Frontal cortex (tissue), 4 donors: ENCODE measurements around the gene HOXA1. TPM values are rescaled to one million over a fixed set of nuclear protein-coding genes. Genes with fewer than 3 reads are reported as not detected.

Experiments used
- DNase-seq, 2 donors: peaks; one replicate each; pipeline ENCODE4 v3.0.0; 2012; ENCODE audit warnings: low spot score in 2 of 2
- FAIRE-seq: peaks from 2 replicates; lab custom pipeline; 2012; peaks lifted over from hg19 to GRCh38; lab: Jason Lieb, UNC
- total RNA-seq: library from RNA; depleted of rRNA; stranded (reverse); fragments of >200 nt; gene quantifications from one replicate; pipeline ENCODE4 v1.2.3, GENCODE V29; 2014
- donor health status: control.
- donor health status: control.
- donor health status: control.

Gene HOXA1
- total RNA-seq, 1 donor from 2014 or later: not detected

DNA sequence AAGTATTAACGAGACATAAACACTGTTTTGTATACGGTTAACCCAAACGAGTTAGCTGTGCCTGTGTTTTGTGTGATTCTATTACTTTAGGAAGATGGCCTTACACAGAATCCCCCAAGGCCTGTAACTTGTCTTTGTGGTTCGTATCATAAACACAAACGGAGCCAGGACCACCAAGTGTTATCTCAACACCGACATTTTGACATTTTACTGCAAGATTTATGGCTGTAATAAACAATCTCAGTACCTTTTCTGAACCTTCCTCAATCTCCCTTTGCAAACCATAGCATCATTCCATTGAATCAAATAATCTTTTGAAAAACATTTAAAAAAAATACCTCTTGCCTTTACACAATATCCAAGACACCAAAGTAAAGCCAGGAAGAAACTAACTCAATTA is 37.2 kb upstream of the HOXA1 start:
- DNase-seq (no peak), FAIRE-seq (no peak)

DNA sequence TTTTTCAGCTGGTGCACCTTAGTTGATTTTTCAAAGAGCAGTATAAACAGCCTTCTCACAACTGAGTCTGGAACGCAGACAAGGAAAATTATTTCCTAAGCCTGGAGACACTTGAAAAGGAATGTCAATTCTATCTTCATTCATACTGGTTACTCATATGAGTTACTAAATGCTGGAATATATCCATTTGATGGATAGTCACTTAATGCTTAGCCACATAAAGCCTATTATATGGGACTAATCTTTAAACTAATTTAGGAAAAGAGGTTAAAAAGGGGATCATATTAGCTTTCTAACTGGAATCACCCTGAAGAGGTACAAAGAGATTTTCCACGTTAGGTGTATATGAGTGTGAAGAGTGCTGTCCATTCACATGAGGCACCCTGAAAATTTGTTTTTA is 36.4 kb upstream of the HOXA1 start:
- DNase-seq (no peak), FAIRE-seq (no peak)

DNA sequence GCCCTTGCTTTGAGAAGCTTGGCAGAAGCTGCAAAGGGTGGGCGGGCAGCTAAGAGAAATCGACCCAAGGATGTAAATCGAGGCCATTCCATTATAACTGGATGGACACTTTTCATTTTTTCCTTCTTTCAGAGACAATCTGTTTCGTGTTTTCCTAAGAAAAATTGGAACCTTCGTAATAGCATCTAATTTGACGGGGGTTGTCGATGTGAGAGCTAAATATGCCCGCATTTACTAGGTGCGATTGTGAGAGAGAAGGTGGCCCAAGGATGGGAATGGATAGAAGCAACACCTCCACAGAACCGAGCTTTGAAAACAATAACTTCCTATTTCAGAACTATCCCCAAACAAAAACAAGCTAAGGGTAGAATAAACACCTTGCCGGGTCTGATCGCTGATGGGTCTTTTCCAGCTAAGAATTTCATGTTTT is 35.6 kb upstream of the HOXA1 start:
- DNase-seq (no peak), FAIRE-seq (no peak)

DNA sequence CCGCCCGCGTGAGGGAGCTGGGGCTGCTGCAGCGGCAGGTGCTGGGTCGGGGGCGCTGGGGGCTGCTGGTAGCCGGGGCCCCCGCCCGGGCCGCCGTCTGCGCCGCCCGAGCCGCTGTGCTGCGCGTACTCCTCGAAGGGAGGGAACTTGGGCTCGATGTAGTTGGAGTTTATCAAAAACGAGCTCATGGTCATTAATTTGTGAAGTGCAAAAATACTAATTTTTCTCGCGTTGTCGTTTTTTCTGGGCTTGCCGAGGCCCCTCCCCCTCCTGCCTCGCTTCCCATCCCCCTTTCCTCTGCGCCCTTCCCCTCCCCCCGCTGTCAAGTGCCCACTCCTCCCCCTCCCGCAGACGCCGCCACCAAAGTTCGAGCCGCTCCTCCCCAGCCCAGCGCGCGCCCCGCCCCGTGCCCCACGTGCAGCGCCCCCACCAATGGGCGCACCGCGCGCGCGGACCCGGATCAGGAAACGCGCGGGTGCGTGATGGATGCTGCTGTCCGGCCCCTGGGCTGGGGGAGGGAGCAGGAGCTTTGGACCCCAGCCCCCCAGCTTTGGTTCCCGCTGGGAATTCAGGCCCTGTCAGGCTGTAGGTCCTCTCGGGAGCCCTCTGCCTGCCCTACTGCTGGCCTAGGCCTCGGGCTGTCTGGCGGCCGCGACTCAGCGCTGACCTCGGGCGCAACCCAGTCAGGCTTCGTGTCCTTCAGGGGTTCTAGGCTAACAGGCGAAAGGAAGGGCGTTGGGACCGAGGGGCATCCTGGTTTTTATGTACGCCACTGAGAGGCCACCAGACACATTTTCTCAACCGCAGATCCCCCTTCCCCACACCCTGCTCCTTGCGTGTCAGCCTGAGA is 35.0 kb upstream of the HOXA1 start, which contains the start of gene HOXA4:
Gene HOXA4, minus strand, starts transcription at position 218 of the 850 bp plus-strand sequence. Its CDS starts 24 bp downstream, at position 194.
- DNase-seq (no peak), FAIRE-seq (no peak)

DNA sequence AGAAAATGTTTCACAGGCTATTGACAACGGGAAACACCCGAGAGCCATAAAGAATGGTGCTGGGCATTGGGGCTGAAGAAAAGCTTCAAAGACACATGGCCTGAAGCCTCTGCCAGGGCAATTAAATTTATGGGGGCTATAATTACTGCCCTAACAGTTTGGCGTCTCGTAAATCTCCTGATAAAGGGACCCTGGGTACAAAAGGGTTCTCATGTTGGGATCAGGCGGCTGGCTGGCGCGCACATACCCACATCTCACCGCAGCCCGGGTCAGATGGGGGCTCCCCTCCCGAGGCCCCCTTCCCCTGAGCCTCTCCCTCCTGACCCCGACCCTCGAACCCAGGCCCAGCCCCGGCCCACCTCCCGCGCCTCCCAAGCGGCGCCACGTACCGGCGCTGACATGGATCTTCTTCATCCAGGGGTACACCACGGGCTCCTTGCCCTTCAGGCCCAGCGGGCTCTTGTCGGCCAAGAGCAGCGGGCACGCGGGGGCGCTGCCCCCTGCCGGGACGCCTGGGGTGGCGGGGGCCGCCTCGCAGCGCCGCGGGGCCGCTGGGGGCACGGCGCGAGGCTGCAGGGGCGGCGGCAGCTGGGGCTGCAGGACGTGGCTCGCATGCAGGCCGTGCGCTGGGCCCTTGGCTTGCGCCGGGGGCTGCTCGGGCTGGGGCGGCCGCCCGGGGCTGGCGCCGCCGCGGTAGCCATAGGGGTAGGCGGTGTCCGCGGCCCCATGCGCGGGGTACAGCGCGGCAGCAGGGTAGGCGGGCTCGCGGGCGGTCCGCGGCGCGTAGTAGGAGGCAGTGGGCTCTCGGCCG is 34.1 kb upstream of the HOXA1 start:
- DNase-seq (no peak), FAIRE-seq (no peak)

DNA sequence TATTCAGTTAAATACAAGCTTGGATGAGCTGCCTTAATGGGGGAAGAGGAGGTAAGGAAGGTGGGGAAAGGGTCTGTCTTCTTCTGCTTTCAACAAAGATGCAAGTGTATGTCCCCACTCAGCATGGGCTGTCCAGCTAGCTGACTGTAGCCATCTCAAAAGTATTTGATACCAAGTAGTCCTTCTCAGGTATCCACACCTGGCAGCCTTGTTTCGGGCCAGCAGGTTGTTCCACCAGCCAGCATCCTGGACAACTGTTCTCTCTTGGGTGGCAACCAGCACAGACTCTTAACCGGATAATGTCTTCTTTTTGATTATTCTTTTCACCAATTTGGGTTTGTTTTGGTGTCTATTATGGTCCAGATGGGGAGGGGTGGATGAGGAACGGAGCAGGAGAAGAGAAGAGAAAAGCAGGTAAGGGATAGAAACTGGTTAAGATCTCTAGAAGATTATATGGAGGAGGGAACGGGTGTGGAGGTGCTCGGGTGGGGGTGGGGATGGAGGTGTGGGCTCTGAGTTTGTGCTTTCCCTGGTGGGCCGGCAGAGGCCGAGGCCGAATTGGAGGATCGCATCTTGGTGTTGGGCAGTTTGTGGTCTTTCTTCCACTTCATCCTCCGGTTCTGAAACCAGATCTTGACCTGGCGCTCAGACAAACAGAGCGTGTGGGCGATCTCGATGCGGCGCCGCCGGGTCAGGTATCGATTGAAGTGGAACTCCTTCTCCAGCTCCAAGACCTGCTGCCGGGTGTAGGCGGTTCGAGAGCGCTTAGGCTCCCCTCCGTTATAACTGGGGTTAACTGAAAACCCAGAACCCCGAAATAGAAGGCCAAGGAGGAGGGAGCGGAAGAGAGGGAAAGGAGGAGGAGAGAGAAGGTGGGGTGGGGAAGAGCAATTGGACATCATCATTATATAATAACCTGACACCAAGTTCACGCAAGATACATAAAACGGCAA is 33.3 kb upstream of the HOXA1 start:
- no peak for FAIRE-seq
- DNase-seq: no peak

DNA sequence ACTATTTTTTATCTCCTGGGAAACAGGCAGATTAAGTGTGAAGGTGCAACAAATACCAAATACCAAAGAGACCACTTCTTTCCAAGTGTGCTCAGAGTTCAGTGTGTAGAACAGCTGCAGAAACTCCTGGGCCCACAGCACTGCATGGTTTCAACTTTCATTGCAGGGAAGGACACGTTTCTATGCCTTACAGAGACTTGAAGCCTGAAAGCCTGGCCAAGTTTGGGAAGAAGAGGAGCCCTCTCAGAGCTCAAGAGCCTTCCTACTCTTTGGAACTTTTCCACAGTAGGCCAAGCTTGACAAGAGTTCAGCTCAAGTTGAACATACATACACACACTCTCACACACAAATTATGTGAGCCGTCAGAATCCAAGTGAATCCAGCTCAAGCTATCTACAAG is 32.2 kb upstream of the HOXA1 start:
- FAIRE-seq (no peak), DNase-seq (no peak)

DNA sequence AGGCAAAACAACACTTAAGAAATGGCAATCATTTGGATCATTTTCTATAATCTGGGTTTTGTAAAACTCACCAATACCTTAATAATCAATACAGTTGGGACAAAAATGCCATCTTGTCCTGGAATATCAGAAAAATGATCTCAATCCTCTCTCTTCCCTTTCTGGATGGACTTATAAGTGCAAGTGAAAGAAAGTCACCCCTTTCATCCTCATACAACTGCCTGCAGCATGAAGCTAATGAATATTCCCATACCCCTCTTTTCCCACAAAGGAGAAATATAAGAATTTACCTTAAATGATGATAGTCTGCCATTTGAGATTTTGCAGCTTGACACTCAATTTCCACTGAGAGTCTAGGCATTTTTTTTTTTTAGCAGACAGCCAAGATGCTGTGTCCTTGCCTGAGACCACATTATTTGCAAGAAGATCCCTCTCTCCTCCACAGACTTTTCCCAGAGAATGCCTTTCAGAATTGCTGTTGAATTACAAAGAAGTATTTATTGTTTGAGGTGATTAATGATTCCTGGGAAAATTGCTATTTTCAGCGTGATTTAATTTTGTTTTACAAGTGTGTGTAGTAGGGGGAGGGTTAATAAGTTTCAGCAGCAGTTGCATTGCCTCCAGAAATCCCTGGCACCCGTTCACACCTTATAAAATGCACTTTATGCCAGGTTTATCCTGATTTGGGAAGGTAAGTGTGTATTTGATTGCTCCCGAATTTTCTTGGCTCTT is 31.0 kb upstream of the HOXA1 start:
- DNase-seq (no peak), FAIRE-seq (no peak)

DNA sequence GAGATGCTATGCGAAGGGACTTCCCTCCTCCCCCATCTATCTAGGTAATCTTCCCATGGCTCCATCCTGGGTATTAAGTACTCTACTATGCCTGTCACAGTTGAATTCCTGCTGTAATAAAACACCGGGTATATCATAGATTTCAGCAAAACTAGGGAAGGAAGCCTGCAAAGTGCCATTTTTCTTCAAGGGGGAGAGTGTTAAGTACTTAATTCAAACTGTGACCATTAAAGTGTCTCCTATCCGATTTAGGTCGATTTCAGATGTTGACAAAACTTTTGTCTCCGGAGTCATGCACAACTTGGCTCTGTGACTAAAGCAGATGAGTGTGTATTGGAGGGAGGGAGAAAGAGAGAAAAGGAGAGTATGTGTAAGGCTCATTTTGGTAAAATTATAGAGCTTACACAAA is 30.2 kb upstream of the HOXA1 start:
- DNase-seq (no peak), FAIRE-seq (no peak)

DNA sequence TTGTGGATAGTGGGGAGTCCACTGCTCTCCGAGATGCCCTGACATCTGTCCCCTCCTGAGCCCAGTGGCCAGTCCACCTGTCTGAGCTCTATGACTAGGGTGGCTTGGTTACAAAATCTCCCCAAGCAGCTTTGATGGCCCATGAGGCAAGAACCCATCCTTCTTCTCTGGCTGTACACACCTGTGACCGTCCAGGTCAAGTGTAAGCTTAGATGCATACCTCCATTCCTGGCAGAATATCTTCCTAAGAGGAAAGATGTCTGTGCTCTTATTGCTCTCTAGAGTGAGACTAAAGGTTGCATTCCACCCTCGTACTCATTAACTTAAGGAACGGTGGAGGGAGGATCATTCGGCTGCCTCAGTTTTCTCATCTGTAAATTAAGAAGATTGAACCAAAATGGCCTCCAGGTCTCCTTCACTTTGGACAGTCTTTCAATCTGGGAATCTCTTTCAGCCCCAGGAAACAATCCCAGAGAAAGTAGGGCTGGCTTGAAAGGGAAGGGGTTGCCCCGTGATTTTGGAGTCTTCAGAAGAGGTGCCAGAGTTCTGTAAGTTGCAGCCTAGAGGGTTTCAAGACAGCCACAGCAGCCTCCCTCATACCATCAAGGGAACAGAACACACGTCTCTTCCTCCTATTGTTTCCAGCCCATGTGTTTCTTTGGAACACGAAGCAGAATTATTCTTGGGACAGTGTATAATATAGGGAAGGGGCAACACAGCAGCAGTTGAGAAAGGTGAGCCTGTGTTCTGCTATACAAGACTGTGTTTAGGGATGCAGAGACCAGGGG is 29.3 kb upstream of the HOXA1 start:
- FAIRE-seq: no peak

DNA sequence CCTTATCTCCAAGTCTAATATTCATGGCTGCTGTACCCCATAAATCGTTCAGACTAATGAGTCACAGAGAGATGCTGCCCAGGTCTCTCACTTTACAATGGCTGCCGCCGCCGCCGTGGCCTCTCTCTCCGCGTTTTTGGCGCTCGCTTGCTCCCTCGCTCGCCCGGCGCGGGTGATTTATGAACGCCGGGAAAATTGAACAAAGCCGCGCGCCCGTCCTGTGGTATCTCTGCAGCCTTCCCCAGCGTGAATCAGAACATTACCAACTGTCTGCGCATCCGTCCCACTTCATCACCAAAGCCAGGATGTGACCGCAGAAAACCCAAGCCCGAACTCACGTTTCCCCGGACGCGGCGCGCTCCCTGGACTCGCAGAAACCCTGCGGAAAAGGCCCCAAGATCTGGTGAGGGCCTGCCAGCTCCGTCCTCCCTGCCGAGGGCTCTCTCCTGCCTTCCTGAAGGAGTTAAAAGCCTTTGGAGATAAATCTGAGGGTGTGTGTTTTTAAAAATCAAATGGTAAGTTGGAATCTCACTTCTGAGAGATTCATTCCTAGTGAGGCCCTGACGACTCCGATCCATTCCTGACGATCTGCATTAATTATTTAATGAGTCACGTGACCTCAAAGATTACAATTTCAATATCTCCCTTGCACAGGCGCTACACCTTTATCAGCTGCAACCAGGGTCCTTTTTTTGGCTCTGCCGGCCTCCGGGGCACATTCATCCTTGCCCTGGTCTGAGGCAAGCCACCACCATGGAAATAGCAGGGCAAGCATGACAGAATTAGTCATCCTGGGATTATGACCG is 28.5 kb upstream of the HOXA1 start:
- DNase-seq: no peak
- FAIRE-seq: no peak

More for the DNA sequence above, 29.3 kb upstream of the HOXA1 start:
- no peak for DNase-seq

DNA sequence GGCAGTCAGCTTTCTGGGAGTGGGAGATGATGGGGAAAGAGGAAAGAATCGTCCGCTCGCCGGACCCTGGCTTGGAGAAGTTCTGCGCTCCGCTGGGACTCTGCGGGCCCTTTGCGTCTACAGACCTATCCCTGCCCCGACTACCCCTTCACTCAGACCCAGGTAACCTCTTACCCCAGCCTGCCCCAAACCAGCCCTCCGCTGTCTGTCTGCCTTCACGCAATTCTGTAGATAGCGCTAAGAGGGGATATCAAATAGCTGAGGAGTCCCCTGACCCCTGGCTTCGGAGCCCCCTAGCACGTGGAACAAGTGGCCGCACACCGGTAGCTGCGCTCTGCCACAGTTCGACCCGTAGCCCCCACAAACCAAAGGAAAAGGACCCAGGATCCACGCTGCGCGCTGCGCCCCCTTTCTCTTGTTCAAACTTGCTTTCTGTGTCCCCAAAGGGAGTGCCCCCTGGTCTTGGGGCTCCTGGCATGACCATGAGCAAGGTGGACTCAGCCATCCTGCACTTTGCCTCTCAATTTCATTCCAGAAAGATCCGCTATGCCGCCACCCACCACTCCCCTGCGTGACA is 27.8 kb upstream of the HOXA1 start:
- no peak for FAIRE-seq
- DNase-seq: no peak

DNA sequence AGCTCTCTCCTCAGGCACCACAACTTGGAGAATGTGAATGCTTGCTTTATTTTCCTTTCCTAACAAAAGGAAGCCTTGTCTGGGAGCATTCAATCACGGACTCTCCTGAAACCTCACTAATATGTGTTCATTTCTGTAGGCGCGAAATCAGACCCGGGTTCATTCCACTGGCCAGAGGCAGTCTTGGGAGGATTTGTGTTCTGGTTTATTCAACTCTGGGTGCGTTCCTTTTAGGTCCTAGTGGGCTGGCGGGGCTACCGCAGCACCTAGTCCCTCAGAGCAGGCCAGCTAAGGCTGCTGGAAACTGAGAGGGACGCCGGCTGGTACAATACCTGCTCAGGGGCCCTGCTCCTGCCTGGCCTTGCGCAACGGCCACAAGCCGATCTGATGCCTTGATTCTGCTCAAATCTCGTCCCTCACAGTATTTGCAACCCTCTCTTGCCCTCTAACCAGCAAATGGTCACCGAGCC is 27.2 kb upstream of the HOXA1 start:
- no peak for DNase-seq
- FAIRE-seq: no peak

DNA sequence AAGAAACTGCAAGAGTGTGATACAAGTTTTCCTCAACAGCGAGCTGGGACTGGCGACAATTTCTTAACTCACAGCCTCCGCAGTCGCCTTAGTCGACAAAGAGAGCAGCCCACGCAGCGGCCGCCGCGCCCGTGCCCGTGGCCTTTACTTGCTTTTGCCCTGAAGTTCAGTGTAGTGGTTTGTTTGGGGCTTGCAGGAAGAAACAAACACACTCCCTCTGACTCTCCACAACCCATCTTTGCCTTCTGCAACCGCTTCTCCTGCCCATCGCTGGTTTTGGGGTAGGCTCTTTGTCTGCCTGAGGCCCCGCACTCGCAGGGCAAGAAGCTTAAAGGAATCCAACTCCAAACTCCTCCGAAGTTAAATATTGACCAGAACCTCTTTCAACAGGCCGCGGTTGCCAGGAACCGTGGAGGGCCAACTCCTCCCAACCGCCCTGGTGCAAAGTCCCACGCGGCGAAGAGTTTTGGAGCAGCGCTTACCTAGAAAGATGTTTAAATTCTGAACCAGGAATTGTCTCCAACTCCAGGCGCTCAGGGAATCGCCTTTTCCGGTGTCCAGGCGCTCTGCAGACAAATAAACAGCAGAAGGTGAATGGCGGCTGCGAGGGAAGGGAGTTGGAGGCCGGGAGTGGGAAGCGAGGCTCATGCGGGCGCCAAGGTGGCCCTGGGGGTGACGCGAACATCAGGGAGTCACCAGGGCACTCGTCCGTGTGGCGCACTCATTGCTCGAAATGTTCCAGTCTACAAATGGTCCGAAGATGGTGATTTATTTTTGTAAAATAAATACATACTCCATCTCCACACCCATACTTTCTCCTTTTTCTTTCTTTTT is 26.5 kb upstream of the HOXA1 start:
- FAIRE-seq (no peak), DNase-seq (no peak)

DNA sequence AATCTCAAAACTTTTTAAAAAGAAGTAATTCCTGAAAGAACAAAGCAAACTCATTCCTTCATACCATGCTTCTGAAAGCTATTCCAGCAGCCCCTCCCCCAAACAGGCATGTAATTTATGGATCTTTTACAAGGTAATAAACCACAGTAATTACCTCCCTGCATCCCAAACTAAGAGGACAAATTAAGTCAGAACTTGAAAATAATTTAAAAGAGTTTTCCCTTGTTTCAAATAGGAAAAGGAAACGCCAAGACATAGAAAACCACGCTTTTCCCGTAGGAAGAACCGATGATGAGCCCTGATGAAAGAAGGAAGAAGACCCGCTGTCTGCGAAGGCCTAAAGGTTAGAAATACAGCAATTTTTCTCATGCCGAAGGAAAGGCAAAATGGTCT is 25.9 kb upstream of the HOXA1 start:
- no peak for DNase-seq
- no peak for FAIRE-seq

DNA sequence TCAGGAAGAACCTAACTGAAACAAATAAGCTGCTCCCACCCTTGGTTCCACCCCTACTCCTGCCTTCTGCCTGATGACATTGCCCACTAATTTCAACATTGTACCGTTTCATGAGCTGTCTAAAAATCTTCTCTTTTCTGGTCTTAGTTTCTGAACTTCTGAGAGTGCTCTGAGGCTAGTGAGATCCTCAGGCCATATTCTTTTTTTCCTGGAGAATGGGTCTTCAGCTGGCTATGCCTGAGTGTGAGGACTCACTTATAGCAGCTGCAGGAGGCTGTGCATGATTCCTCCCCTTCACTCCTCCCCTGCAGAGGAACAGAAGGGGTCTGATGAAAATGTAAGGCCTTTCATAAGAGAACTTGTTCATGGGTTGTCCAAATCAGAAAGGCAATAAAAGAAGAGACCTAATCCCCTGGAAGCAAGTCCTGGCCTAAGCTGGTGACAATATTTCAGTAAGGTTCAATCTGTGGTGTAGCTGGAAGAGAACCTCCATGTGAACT is 23.7 kb upstream of the HOXA1 start:
- no peak for DNase-seq
- no peak for FAIRE-seq
